Natural killer cell (primary cell): ENCODE data around the gene SEPTIN10. TPM values are rescaled to one million over a fixed set of nuclear protein-coding genes. Genes with fewer than 3 reads are reported as not detected.

Experiments
- ATAC-seq, 3 donors: fragments of 150-1000 bp in 2 of 3; fragments of 200-7000 bp in 1 of 3; cut with Tn5 transposase; 1 replicate in 1 of 3; 2 replicates in 2 of 3; pipeline ENCODE4 v1.10.0; 2021; ENCODE audit warnings: mild to moderate bottlenecking in 2 of 3, moderate library complexity in 2 of 3
- DNase-seq, 2 donors: peaks; one replicate each; pipeline versions ENCODE4 v3.0.0 to v3.0.0-alpha.2; 2013 to 2021; ENCODE audit warnings: mixed read lengths in 1 of 2
- H3K27ac ChIP-seq: one replicate; pipeline ENCODE4 v1.5.1; 2013; ENCODE audit warnings: mild to moderate bottlenecking, low read length
- H3K27me3 ChIP-seq: one replicate; pipeline ENCODE4 v1.6.1; 2013; ENCODE audit warnings: low read length; ENCODE audit not compliant: control insufficient read depth, insufficient read depth
- H3K36me3 ChIP-seq: one replicate; pipeline ENCODE4 v1.6.1; 2013; ENCODE audit warnings: low read length; ENCODE audit not compliant: control insufficient read depth, insufficient read depth
- H3K4me1 ChIP-seq: one replicate; pipeline ENCODE4 v1.6.1; 2013; ENCODE audit warnings: low read length; ENCODE audit not compliant: control insufficient read depth, insufficient read depth
- H3K4me3 ChIP-seq: one replicate; pipeline ENCODE4 v1.5.1; 2013; ENCODE audit warnings: low read length
- H3K9me3 ChIP-seq: one replicate; pipeline ENCODE4 v1.6.1; 2013; ENCODE audit warnings: low read length; ENCODE audit not compliant: control insufficient read depth, insufficient read depth
- H3K27ac Mint-ChIP-seq, 2 donors: one replicate each; pipeline ENCODE4 v1.8.0; 2022; ENCODE audit warnings: mild to moderate bottlenecking in 2 of 2, mixed read lengths in 2 of 2, moderate library complexity in 1 of 2
- H3K27me3 Mint-ChIP-seq, 2 donors: one replicate each; pipeline ENCODE4 v1.8.0; 2022; ENCODE audit warnings: low read depth in 2 of 2, mixed read lengths in 2 of 2
- H3K36me3 Mint-ChIP-seq: one replicate; pipeline ENCODE4 v1.8.0; 2022; ENCODE audit warnings: mixed read lengths
- H3K4me1 Mint-ChIP-seq, 2 donors: one replicate each; pipeline ENCODE4 v1.8.0; 2022; ENCODE audit warnings: mixed read lengths in 2 of 2
- H3K4me3 Mint-ChIP-seq: one replicate; pipeline ENCODE4 v1.8.0; 2022; ENCODE audit warnings: mild to moderate bottlenecking, moderate library complexity, mixed read lengths
- H3K9me3 Mint-ChIP-seq, 2 donors: one replicate each; pipeline ENCODE4 v1.8.0; 2022; ENCODE audit warnings: mixed read lengths in 2 of 2
- CTCF ChIP-seq: fragments of 200-600 bp; IDR thresholded peaks from one replicate; pipeline ENCODE4 v1.8.0; 2022; ENCODE audit warnings: antibody characterized with exemption
- WGBS: methylation state at CpG from one replicate; pipeline ENCODE4 v1.1.7; 2013; ENCODE audit warnings: missing lambda C conversion rate; ENCODE audit not compliant: insufficient coverage; 5-methylcytosine and 5-hydroxymethylcytosine counted together
- intact Hi-C: fragments of 100-400 bp; cut with micrococcal nuclease; formaldehyde crosslinking; loops from one replicate; pipeline ENCODE4 v1.14.2; 2022
- total RNA-seq, 4 donors: library from RNA; stranded (reverse); fragments of 120-200 nt in 1 of 4; gene quantifications; one replicate each; pipeline versions ENCODE4 v1.2.3 to v1.2.4, GENCODE V29; 2013 to 2022

SEPTIN10 gene
- total RNA-seq, 3 donors from 2014 or later (not counting 1 experiment from before 2014, with no cell fraction given) = 0.25 to 2.6 (median 0.33) TPM

- H3K4me3 Mint-ChIP-seq = no peak overlapping the region
- no peak for DNase-seq
- H3K27ac Mint-ChIP-seq = no peak overlapping the region
- Histone ChIP-seq H3K27ac (no peak overlapping the region), H3K4me1 (no peaks in the 10 kb centered on the region), H3K27me3 (no peaks in the 10 kb centered on the region), H3K4me3 (no peak overlapping the region), H3K36me3 (no peaks in the 10 kb centered on the region), H3K9me3 (no peaks in the 10 kb centered on the region)
- H3K27me3 Mint-ChIP-seq = peaks cover 10 to 21% of the 10 kb centered on the region in 2 donors
- 69% methylated on average over 6 of the region's 6 CpGs for WGBS
- H3K4me1 Mint-ChIP-seq = no peaks in the 10 kb centered on the region
- H3K9me3 Mint-ChIP-seq = no peaks in the 10 kb centered on the region
- intact Hi-C loops = no loop called here
- H3K36me3 Mint-ChIP-seq = no peaks in the 10 kb centered on the region
- TF ChIP-seq CTCF = no peak
- ATAC-seq = no peak
Observed at GRCh38 chr2:109530712-109531111, 83.1 kb downstream of the SEPTIN10 start.

- peaks cover 10 to 21% of the 10 kb centered on the region in 2 donors for H3K27me3 Mint-ChIP-seq
- H3K27ac Mint-ChIP-seq = no peak overlapping the region
- Histone ChIP-seq H3K36me3 (no peaks in the 10 kb centered on the region), H3K4me1 (no peaks in the 10 kb centered on the region), H3K9me3 (no peaks in the 10 kb centered on the region), H3K27me3 (no peaks in the 10 kb centered on the region), H3K4me3 (no peak overlapping the region), H3K27ac (no peak overlapping the region)
- DNase-seq = no peak
- 83% methylated on average over 15 of the region's 16 CpGs for WGBS
- no peak for ATAC-seq
- H3K9me3 Mint-ChIP-seq = no peaks in the 10 kb centered on the region
- intact Hi-C loops = no loop called here
- H3K4me3 Mint-ChIP-seq = no peak overlapping the region
- TF ChIP-seq CTCF = no peak
- no peaks in the 10 kb centered on the region for H3K4me1 Mint-ChIP-seq
- no peaks in the 10 kb centered on the region for H3K36me3 Mint-ChIP-seq
Observed at GRCh38 chr2:109529532-109530449, 84.0 kb downstream of the SEPTIN10 start.

GRCh38 chr2:109528811-109529501 is 84.8 kb downstream of the SEPTIN10 start:
- 89% methylated on average over 21 of the region's 21 CpGs for WGBS
- Histone ChIP-seq H3K4me3 (no peak overlapping the region), H3K9me3 (no peaks in the 10 kb centered on the region), H3K36me3 (no peaks in the 10 kb centered on the region), H3K27ac (no peak overlapping the region), H3K4me1 (no peaks in the 10 kb centered on the region), H3K27me3 (no peaks in the 10 kb centered on the region)
- no peak for ATAC-seq
- Mint-ChIP-seq H3K4me1 (no peaks in the 10 kb centered on the region), H3K27ac (no peak overlapping the region), H3K9me3 (no peaks in the 10 kb centered on the region), H3K4me3 (no peak overlapping the region), H3K27me3 (peaks cover 10 to 21% of the 10 kb centered on the region in 2 donors), H3K36me3 (no peaks in the 10 kb centered on the region)
- DNase-seq = no peak
- intact Hi-C loops = no loop called here
- TF ChIP-seq CTCF = no peak
